DND-41 (cell line): ENCODE data around the gene FUS.

Experiments used
- EZH2 ChIP-seq: IDR thresholded peaks from 3 replicates; pipeline ENCODE4 v1.6.1; 2012; ENCODE audit warnings: borderline replicate concordance, low read depth, mild to moderate bottlenecking, moderate library complexity, low read length, inconsistent platforms; ENCODE audit not compliant: severe bottlenecking
- TF ChIP-seq, protein P1 (sequence below): IDR thresholded peaks from 2 replicates; pipeline ENCODE4 v1.5.1; 2012; ENCODE audit warnings: borderline replicate concordance, low read length, moderate library complexity, mild to moderate bottlenecking; ENCODE audit not compliant: poor library complexity, severe bottlenecking; ENCODE audit errors: extremely low read depth

DNA sequence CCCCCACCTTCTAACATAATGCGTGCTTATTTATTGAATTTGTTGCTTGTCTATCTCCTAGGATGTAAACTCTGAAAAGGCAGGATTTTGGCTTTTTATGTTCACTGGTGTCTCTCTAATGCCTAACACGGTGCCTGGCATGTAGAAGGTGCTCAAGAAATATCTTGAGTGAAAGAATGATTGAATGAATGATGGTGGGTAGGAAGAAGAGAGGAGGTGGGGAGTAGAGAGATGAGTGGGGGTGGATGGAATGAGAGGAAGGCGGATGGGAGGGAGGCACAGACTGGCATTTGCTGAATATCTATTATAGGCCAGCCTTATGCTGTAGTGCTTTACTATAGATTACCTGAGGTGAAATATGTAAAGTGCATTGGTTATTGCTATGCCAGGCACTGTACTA is 32.4 kb upstream of the FUS start:
- TF ChIP-seq, protein P1, sequence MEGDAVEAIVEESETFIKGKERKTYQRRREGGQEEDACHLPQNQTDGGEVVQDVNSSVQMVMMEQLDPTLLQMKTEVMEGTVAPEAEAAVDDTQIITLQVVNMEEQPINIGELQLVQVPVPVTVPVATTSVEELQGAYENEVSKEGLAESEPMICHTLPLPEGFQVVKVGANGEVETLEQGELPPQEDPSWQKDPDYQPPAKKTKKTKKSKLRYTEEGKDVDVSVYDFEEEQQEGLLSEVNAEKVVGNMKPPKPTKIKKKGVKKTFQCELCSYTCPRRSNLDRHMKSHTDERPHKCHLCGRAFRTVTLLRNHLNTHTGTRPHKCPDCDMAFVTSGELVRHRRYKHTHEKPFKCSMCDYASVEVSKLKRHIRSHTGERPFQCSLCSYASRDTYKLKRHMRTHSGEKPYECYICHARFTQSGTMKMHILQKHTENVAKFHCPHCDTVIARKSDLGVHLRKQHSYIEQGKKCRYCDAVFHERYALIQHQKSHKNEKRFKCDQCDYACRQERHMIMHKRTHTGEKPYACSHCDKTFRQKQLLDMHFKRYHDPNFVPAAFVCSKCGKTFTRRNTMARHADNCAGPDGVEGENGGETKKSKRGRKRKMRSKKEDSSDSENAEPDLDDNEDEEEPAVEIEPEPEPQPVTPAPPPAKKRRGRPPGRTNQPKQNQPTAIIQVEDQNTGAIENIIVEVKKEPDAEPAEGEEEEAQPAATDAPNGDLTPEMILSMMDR = no peak
- TF ChIP-seq EZH2 = no peak
